Effector memory CD8-positive, alpha-beta T cell (primary cell): ENCODE measurements around the gene C11orf42.
"Not testable (repeated sequence)": the region's sequence is repeated elsewhere in the genome, so short reads cannot be mapped to it uniquely, and the experiment has no call there.

Experiments
- ATAC-seq: fragments of 150-1000 bp; cut with Tn5 transposase; replicated peaks from 2 replicates; pipeline ENCODE4 v1.10.0; 2021; ENCODE audit warnings: mild to moderate bottlenecking, moderate library complexity
- DNase-seq, 3 experiments: peaks; one replicate each; pipeline ENCODE4 v3.0.0; 2021
- H3K27ac Mint-ChIP-seq, 2 donors: one replicate each; pipeline ENCODE4 v1.8.0; 2022; ENCODE audit warnings: mild to moderate bottlenecking in 2 of 2, mixed read lengths in 2 of 2, moderate library complexity in 2 of 2
- H3K27me3 Mint-ChIP-seq, 2 donors: one replicate each; pipeline ENCODE4 v1.8.0; 2022; ENCODE audit warnings: mixed read lengths in 2 of 2
- H3K36me3 Mint-ChIP-seq: one replicate; pipeline ENCODE4 v1.8.0; 2022; ENCODE audit warnings: mild to moderate bottlenecking, moderate library complexity, mixed read lengths; ENCODE audit not compliant: insufficient read depth
- H3K4me1 Mint-ChIP-seq, 2 donors: one replicate each; pipeline ENCODE4 v1.8.0; 2022; ENCODE audit warnings: low read depth in 2 of 2, mixed read lengths in 2 of 2
- H3K4me3 Mint-ChIP-seq, 2 donors: one replicate each; pipeline ENCODE4 v1.8.0; 2022; ENCODE audit warnings: mild to moderate bottlenecking in 2 of 2, mixed read lengths in 2 of 2, moderate library complexity in 2 of 2
- H3K9me3 Mint-ChIP-seq, 2 donors: one replicate each; pipeline ENCODE4 v1.8.0; 2022; ENCODE audit warnings: mixed read lengths in 2 of 2

Gene C11orf42

DNA sequence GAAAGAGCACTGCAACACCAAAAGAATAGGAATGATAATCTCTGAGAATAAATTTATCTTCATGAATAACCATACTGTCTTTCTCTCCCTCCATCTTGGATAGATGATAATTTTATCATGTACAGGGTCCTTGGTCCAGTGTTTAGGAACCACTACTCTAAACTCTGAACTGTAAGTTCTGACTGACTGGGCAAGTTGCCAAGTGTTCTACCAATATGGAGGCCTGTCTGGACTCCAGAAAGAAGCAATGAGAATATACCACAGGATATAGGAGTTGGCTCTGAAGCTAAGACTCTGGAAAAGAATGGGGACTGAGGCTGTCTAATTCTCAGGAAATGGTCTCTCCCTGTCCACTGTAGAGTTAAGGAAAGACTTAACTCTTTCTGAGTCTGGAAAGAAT, 27.5 kb downstream of the C11orf42 start:
- Mint-ChIP-seq H3K4me1 (peaks cover 44 to 67% of the 10 kb centered on the region in 2 donors), H3K27me3 (no peaks in the 10 kb centered on the region), H3K27ac (peak overlapping the region in 1 of 2 donors; percentile 73), H3K4me3 (peak overlapping the region; percentile 45 to 89), H3K36me3 (peaks cover 17% of the 10 kb centered on the region), H3K9me3 (no peaks in the 10 kb centered on the region)
- no peak for ATAC-seq
- no peak for DNase-seq

DNA sequence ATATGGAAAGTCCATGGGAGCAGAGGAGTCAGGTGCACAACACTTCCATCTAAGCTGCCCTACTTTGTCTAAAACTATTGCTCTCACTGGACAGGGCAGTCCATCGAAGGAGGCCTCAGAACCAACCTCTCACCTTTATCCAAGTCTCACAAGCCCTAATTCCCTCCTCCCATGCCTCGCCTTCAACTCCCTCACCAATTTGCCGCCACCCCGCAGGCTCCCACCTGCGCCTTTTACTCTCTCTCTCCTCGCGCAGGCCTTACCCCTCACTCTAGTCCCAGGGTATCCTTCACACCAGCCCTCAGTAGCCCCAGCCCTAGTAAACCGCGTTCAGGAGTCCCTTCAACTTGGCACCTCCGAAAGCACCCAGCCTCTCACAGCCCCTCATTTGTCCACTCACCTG, 28.6 kb downstream of the C11orf42 start:
- Mint-ChIP-seq H3K27me3 (no peaks in the 10 kb centered on the region), H3K36me3 (peaks cover 12% of the 10 kb centered on the region), H3K4me1 (peaks cover 38 to 56% of the 10 kb centered on the region in 2 donors), H3K4me3 (peak overlapping the region; percentile 86 to 89), H3K27ac (peak overlapping the region; percentile 91 to 94), H3K9me3 (no peaks in the 10 kb centered on the region)
- ATAC-seq (no peak), DNase-seq (no peak)

DNA sequence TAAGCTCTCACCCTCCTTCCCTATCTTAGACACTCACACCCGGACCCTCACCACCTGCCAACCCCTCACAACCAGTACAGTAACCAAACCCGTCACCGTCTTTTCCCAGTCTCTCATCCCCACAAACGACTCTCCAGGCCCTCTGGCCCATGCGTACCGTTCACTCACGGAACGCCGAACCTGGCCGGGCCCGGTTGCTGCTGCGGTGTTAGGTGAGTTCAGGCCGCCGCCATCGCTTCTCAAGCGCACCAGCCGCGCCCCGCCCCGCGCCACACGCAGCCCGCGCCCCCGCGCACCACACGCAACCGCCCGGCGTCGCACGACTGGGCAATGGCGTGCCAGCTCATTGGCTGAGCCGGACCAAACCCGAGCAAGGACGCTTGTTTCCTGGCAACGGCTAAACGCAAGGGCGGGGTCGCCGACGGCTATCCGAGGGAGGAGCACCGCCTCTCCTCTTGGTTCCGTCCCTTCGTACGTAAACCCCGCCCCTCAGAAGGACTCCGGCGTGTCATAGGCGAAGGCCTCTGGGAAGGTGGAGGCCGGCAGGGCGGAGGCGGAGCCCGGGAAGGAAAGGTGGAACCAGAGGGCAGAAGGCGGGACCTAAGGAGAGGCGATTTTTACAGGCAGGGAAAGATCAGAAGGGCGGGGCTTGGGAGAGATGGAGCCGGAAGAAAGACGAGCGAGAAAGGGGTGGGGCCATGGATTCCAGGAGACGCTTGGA, 29.2 kb downstream of the C11orf42 start, which contains the start of gene FHIP1B:
Gene FHIP1B, minus strand, starts transcription at position 250 of the 721 bp plus-strand sequence. CDS start 10,120 bp downstream, outside the sequence.
- ATAC-seq = peak; percentile 86
- DNase-seq = peak; percentile 99
- H3K27me3 Mint-ChIP-seq = no peaks in the 10 kb centered on the region

DNA sequence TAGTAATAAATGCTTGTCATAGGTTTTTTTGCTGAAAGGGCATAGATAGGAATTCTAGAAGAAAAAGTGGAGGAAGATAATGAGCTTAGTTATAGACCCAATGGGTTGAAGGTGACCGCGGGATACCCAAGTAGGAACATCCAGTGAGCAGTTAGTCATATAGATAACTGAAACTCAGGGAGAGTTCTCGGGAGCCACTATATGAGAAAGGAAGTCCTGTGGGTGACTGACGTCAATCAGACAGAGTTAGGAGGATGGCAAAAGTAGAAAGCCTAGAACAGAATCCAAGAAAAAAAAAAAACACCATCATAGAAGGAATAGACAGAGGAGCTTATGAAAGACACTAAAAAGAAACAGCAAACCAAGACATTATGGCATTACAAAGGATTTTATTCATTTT, 31.9 kb downstream of the C11orf42 start:
- Mint-ChIP-seq H3K36me3 (peaks cover 12% of the 10 kb centered on the region), H3K4me1 (peaks cover 16 to 27% of the 10 kb centered on the region in 2 donors), H3K27me3 (peaks cover 0 to 14% of the 10 kb centered on the region in 2 donors), H3K4me3 (no peak overlapping the region), H3K9me3 (no peaks in the 10 kb centered on the region), H3K27ac (no peak overlapping the region)
- no peak for DNase-seq
- ATAC-seq = no peak

More for the DNA sequence above, 29.2 kb downstream of the C11orf42 start, which contains the start of gene FHIP1B:
- Mint-ChIP-seq H3K36me3 (peaks cover 12% of the 10 kb centered on the region), H3K4me1 (peaks cover 32 to 51% of the 10 kb centered on the region in 2 donors), H3K9me3 (no peaks in the 10 kb centered on the region), H3K4me3 (peak within 1 kb of the TSS; percentile 86 to 89), H3K27ac (peak within 1 kb of the TSS; percentile 91 to 94)

DNA sequence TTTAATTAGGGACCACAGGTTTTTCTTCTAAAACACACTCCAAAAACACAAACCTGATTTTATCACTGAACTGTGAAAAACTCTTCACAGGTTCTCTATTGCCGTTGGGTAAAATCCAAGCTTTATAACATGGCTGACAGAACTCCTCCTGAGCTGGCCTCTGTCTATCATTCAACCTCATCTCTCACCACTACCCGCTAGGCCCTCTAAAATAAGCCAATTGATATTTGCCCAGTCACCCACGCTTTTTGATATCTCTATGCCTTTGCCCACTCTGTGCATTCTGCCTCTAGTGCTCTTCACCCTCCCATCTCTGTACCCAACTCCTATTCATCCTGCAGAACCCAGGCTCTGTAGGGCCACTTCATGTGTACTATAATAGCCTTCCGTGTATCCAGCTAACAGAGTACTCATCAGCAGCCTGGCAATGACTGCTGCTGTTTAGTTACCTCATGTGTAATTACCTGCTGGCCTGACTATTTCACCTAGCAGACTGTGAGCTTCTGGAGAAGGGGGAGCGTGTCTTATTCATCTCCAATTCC, 32.5 kb downstream of the C11orf42 start:
- Mint-ChIP-seq H3K27me3 (peaks cover 0 to 16% of the 10 kb centered on the region in 2 donors), H3K9me3 (no peaks in the 10 kb centered on the region), H3K4me3 (no peak overlapping the region), H3K4me1 (peaks cover 15 to 22% of the 10 kb centered on the region in 2 donors), H3K36me3 (peaks cover 12% of the 10 kb centered on the region), H3K27ac (no peak overlapping the region)
- DNase-seq (no peak), ATAC-seq (no peak)

DNA sequence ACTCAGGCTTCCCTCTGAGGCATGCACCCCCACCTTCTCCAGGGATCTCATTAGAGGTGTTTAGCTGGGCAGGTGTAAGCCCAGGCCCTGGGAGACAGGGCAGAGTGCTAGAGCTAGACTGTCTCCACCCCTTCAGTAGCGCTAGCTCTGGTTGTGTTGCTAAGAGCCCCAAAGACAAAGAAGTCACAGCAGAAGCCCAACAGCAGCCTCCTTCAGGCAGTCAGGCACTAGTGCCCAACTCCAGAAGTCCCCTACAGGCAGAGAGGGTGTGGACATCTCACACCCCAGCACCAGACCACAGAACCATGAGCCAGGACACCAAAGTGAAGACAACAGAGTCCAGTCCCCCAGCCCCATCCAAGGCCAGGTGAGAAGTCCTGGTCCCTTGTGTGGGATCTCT, 33.5 kb downstream of the C11orf42 start, which contains the start of gene CNGA4:
Gene CNGA4, plus strand, starts transcription at position 188 of the 400 bp plus-strand sequence. Its CDS starts 118 bp downstream, at position 306.
- no peaks in the 10 kb centered on the region for H3K9me3 Mint-ChIP-seq
- no peak within 1 kb of the TSS for H3K4me3 Mint-ChIP-seq
- H3K27ac Mint-ChIP-seq = no peak within 1 kb of the TSS

DNA sequence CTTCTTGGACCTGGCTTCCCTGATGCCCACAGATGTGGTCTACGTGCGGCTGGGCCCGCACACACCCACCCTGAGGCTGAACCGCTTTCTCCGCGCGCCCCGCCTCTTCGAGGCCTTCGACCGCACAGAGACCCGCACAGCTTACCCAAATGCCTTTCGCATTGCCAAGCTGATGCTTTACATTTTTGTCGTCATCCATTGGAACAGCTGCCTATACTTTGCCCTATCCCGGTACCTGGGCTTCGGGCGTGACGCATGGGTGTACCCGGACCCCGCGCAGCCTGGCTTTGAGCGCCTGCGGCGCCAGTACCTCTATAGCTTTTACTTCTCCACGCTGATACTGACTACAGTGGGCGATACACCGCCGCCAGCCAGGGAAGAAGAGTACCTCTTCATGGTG, 34.8 kb downstream of the C11orf42 start:
- Mint-ChIP-seq H3K4me1 (peaks cover 3 to 4% of the 10 kb centered on the region in 2 donors), H3K36me3 (peaks cover 8% of the 10 kb centered on the region), H3K9me3 (no peaks in the 10 kb centered on the region), H3K27me3 (peaks cover 9 to 29% of the 10 kb centered on the region in 2 donors), H3K27ac (no peak overlapping the region), H3K4me3 (no peak overlapping the region)
- ATAC-seq (no peak), DNase-seq (no peak)

More for the DNA sequence above, 33.5 kb downstream of the C11orf42 start, which contains the start of gene CNGA4:
- peaks cover 12% of the 10 kb centered on the region for H3K36me3 Mint-ChIP-seq
- H3K27me3 Mint-ChIP-seq = peaks cover 9 to 27% of the 10 kb centered on the region in 2 donors
- DNase-seq (no peak), ATAC-seq (no peak)
- peaks cover 9 to 12% of the 10 kb centered on the region in 2 donors for H3K4me1 Mint-ChIP-seq

DNA sequence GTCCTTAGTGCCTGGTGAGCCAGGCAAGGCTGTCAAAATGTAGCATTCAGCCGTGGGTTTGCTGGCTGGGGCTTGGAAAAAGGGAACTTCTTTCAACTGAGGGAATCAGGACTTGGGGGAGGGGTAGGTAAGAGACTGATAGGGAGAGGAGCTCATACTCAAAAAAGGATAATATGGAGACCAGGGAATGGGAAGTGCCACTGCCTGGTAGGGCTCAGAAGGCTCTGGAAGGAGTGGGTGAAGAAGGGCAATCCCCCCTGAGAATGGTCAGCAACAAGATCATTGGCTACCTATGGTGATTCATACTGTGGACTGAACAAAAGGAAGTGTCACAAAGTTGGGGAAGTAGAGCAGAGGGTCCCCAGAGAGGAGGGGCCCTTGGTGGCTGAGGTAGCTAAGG, 35.4 kb downstream of the C11orf42 start:
- DNase-seq (no peak), ATAC-seq (no peak)
- no peaks in the 10 kb centered on the region for H3K4me1 Mint-ChIP-seq
- H3K4me3 Mint-ChIP-seq = no peak overlapping the region
- peaks cover 9 to 29% of the 10 kb centered on the region in 2 donors for H3K27me3 Mint-ChIP-seq
- H3K27ac Mint-ChIP-seq = no peak overlapping the region
- H3K9me3 Mint-ChIP-seq = no peaks in the 10 kb centered on the region
- peaks cover 2% of the 10 kb centered on the region for H3K36me3 Mint-ChIP-seq

DNA sequence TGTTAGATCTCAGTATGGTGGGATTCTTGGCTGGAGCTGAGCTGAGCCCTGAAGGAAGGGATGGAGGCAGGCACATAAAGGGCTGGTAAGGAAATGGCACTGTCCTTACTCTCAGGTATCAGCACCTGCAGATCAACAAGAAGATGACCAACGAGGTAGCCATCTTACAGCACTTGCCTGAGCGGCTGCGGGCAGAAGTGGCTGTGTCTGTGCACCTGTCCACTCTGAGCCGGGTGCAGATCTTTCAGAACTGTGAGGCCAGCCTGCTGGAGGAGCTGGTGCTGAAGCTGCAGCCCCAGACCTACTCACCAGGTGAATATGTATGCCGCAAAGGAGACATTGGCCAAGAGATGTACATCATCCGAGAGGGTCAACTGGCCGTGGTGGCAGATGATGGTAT, 36.0 kb downstream of the C11orf42 start:
- Mint-ChIP-seq H3K4me3 (no peak overlapping the region), H3K27me3 (peaks cover 9 to 29% of the 10 kb centered on the region in 2 donors), H3K27ac (no peak overlapping the region), H3K36me3 (no peaks in the 10 kb centered on the region), H3K4me1 (no peaks in the 10 kb centered on the region), H3K9me3 (no peaks in the 10 kb centered on the region)
- ATAC-seq (no peak), DNase-seq (no peak)

DNA sequence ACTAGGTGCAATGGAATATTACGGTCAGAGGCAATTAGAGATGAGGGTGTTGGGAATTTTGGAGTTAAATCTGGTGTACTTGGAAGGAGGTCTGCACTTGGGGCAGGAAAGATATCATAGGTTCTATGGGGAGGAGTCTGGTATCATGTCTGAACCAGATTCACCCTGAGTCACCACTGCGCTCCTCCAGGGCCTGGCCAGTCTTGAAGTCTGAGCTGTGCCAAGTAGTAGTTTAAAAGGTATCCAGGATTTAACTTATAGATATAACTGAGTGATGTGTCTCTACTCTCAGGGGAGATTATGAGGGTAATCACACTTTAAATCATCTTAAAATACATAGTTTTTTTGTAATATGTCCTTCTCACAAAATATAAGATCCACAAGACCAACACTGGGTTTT, 40.2 kb downstream of the C11orf42 start:
- no peaks in the 10 kb centered on the region for H3K4me1 Mint-ChIP-seq
- H3K9me3 Mint-ChIP-seq = no peaks in the 10 kb centered on the region
- ATAC-seq (no peak), DNase-seq (no peak)
- H3K36me3 Mint-ChIP-seq = no peaks in the 10 kb centered on the region
- no peak overlapping the region for H3K27ac Mint-ChIP-seq
- H3K27me3 Mint-ChIP-seq = peaks cover 9 to 23% of the 10 kb centered on the region in 2 donors
- H3K4me3 Mint-ChIP-seq = no peak overlapping the region

DNA sequence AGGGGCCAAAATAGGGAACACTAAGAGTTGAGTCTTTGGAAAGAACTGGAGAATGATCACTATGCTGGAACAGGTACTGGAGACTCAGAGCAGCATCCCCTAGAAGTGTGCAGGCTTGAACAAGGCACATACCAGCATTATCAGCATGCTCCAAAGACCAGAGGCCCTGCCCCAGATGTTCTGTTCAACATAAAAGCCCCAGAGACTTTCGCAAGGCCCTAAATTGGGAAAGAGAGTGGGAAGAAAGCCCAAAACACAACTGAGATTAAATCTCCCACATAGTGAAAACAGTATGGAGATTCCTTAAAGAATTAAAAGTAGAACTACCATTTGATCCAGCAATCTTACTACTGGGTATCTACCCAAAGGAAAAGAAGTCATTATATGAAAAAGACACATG, 42.9 kb downstream of the C11orf42 start:
- no peaks in the 10 kb centered on the region for H3K9me3 Mint-ChIP-seq
- H3K27ac Mint-ChIP-seq = no peak overlapping the region
- no peaks in the 10 kb centered on the region for H3K4me1 Mint-ChIP-seq
- no peak overlapping the region for H3K4me3 Mint-ChIP-seq
- peaks cover 6 to 8% of the 10 kb centered on the region in 2 donors for H3K27me3 Mint-ChIP-seq
- no peaks in the 10 kb centered on the region for H3K36me3 Mint-ChIP-seq
- no peak for ATAC-seq
- no peak for DNase-seq

DNA sequence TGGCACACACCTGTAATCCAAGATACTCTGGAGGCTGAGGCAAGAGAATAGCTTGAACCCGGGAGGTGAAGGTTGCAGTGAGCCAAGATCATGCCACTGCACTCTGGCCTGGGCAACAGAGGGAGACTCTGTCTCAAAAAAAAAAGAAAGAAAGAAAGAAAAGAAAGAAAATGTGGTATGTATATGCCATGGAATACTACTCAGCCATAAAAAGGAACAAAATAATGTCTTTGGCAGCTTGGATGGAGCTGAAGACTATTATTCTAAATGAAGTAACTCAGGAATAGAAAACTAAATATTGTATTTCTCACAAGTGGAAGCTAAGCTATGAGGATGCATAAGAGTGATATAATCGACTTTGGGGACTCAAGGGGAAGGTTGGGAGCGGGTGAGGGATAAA, 43.5 kb downstream of the C11orf42 start:
- H3K27me3 Mint-ChIP-seq, H3K9me3 Mint-ChIP-seq, H3K36me3 Mint-ChIP-seq, DNase-seq, H3K4me1 Mint-ChIP-seq, ATAC-seq, H3K4me3 Mint-ChIP-seq, H3K27ac Mint-ChIP-seq: not testable (repeated sequence)

DNA sequence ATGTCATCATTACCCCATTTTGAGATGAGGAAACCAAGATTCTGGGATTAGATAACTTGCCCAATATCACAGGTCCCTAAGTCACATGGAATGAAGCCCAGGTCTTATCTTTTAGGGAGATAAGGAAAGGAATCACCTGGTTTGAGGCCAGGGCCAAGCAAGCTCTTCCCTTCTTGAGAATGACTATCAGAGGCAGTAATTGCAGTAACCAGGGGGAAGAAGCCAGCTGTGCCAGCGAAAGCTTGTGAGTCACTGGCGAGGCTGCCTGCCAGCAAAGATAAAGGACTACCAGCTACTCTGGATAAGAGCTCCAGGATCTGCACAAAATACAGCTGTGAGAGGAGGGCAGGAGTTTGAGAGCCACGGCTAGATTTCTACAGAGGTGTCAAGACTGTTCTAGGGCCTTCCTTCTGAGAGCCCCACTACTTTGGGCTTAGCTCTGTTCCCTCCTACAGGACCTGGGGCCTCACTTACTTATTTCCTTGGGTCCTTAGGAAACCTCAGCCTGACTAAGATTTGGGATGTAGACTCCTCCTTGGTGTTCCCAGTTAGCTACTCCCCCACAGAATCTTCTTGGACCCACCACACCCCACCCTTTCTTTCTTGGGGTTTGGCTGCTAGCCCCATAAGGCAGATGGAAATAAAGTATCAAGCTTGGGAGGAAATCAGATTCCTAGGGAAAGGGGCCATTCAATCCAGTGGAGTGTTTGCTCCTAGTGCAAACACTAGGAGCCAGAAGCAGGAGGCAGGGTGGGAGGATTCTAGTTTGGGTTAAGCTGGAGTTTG, 44.6 kb downstream of the C11orf42 start:
- H3K9me3 Mint-ChIP-seq = no peaks in the 10 kb centered on the region
- H3K36me3 Mint-ChIP-seq = no peaks in the 10 kb centered on the region
- H3K27ac Mint-ChIP-seq = no peak overlapping the region
- H3K4me1 Mint-ChIP-seq = no peaks in the 10 kb centered on the region
- ATAC-seq (no peak), DNase-seq (no peak)
- H3K27me3 Mint-ChIP-seq = no peaks in the 10 kb centered on the region
- no peak overlapping the region for H3K4me3 Mint-ChIP-seq
